ENCODE data around the gene KMT2B.

DNA sequence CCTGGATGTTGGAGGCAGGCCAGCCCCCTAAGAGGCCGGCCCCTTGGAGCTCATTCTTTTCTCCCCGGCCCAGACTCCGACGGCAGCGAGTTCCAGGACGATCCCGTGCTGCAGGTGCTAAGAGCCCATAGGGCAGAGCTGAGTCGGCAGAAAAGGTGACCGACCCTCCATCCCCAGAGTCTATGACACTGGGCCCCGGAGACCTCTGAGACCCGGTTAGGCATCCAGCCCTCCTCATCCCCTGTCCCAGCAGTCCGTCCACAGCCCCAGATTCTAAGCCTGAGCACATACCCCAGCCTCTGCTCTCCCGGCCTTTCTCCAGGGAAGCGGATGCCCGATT lies 50.2 kb downstream of the KMT2B start:
- no peak for TF ChIP-seq POLR2A (IDR thresholded peaks at IDR 0.05)
- no peak for TF ChIP-seq POLR2AphosphoS5 (IDR thresholded peaks at IDR 0.05)
- TF ChIP-seq, protein P1, sequence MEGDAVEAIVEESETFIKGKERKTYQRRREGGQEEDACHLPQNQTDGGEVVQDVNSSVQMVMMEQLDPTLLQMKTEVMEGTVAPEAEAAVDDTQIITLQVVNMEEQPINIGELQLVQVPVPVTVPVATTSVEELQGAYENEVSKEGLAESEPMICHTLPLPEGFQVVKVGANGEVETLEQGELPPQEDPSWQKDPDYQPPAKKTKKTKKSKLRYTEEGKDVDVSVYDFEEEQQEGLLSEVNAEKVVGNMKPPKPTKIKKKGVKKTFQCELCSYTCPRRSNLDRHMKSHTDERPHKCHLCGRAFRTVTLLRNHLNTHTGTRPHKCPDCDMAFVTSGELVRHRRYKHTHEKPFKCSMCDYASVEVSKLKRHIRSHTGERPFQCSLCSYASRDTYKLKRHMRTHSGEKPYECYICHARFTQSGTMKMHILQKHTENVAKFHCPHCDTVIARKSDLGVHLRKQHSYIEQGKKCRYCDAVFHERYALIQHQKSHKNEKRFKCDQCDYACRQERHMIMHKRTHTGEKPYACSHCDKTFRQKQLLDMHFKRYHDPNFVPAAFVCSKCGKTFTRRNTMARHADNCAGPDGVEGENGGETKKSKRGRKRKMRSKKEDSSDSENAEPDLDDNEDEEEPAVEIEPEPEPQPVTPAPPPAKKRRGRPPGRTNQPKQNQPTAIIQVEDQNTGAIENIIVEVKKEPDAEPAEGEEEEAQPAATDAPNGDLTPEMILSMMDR (IDR thresholded peaks at IDR 0.05): no peak

Measured in breast epithelium (tissue), 3 donors.